ENCODE data around the gene CREB1.

DNA sequence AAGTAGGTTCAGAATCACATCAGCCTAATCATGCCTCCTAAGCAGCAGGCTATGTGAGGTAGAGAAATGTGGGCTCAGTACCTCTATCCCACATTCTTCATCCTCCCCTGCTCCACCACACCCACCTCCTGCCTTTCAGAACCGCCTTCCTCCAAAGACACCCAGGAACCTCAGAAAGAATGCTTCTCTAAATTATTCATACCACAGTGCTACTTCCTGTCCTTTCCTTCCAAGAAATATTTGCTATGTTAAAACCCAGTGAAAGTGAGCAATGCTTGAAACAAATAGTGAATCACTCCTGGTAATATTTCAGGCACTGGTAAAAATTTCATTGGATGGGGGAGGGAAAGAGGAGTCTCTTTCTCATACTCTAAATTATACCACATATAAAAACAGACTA is 24.0 kb upstream of the CREB1 start:
- TF ChIP-seq CTCF (IDR thresholded peaks at IDR 0.05; ENCODE audit: extremely low read depth in 1 of 2, insufficient read depth in 1 of 2, low read depth in 1 of 2, low read length in 2 of 2) (no peak), MYC (IDR thresholded peaks at IDR 0.05; ENCODE audit: low read depth, low read length) (no peak)
